ENCODE measurements around the gene KRT40.

KRT40 gene

DNA sequence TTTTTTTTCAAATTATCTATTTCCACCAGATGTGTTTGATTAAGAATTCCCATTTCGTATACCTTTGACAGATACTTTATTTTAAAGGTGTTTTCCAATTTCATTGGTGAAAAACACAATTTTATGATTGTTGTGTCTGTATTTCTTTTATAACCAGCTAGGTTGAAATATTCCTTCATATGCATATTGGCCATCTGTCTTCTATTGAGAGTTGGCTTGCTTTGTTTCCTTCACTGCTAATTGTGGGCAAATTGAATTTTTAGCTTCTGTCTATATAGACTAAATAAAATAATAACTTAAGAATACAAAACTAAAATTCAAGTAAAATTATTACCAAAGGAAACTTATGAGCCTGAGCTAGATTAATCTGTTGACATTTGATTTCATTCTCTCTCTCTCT is 11.0 kb upstream of the KRT40 start:
- no peak for DNase-seq

DNA sequence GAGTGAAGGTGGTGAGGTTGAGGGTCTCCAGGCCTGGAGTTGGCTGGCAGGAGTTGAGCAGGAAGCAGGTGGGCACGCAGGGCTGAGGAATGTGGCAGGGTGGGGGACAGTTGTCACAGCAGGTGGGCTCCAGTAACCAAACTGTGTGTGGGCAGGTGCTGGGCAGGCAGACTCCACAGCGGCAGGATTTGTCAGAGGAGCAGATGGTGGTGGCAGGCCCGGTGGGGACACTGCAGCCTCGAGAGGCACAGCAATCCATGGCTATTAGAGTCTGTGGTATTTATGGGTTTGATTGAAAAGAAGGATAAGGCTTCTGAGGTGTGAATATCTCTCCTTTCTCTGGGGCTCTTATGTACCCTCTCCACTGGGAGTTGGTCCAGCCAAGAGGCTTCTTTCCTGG is 9.7 kb upstream of the KRT40 start, which contains the start of gene KRTAP3-3:
KRTAP3-3 (minus strand) TSS at position 326 of the 400 bp plus-strand sequence; CDS start at position 259, 67 bp downstream.
- DNase-seq: no peak

DNA sequence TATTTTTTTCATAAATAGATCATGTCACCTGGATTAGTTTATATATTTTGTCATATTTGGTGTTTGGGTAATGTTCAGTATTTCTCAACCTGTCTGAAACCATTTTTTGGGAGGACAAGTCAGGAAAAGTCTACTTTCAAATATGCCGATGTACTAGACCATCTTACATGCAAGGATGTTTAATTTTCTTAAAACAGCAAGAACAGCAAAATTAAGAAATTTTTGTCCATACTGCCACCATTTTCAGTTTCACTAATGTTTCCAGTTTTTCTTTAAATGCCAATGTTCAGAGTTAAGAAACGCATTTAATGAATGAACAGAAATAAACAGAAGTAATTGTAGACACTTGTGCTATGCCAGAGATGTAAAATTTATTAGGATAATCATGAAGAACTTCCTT is 9.0 kb upstream of the KRT40 start:
- DNase-seq: no peak

DNA sequence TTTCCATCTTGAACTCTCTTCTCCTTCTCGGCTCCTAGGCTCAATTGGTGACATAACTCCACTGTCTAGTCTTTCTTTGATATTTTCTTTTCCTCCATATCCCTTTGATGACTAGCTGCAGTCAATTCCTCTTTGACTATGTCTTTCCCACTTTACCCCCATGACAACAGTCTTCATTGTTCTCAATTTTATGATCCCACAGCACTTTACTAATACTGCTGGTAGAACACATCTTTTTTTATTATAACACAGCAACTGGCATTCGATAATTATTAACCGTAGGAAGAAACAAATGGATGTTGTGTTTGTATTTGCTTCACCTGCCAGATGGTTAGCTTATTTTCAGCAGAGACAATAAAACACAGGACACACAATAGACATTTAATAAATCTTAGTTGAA is 8.5 kb upstream of the KRT40 start:
- no peak for DNase-seq

DNA sequence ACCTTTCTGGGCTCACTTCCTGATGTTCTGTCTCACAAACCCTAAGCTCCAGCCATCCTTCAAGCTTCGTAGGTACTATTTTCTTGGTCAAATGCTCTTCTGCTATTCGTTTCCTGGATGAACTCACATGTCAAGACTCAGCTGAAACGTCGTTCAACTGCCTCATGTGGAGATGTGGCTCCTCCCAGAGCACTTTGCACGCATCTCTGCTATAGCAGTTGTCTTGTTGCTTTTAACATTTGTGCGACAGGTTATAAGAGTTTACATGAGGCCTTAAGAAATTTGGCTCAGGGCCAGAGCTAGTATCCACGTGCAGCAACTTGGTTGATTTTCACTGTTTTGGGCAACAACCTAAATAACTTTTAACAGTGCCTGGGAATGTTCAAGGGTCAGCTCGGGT is 2.8 kb upstream of the KRT40 start:
- no peak for DNase-seq

DNA sequence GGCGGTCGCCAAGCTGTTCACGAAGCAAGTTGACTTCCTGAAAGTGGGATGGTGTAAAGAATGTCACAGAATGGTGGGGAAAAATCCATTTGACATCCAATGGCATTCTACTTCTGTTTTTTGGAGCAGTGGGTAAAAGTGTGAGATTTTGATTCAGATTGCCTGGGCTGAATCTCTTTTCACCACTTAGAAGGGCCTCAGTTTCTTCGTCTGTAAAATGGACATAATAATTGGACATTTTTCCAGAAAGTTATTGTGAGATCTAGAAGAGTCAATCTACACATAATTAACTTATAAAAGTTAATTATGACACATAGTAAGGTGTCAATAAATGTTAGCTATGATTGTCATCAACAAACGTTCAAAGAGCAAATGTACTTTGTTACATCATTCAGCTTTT is 3.0 kb downstream of the KRT40 start:
- DNase-seq: no peak

DNA sequence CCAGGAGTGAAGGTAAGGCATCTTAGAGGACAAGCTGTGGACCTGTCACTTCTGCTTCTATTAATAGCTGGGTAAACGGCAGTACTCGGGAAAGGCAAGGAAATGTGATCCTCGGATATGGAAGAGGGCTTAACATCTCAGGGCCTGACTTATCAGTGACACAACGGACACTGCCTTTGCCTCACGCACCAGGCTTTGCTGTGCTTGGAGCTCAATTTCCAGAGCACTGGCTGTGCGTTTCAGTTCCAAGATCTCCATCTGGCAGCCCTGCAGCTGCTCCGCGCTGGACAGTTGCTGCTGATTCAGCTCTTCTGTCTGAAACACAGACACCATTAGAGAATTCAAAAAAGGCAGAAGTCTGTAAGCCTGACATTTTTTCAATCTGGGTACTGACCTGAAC is 3.5 kb downstream of the KRT40 start:
- DNase-seq: no peak

DNA sequence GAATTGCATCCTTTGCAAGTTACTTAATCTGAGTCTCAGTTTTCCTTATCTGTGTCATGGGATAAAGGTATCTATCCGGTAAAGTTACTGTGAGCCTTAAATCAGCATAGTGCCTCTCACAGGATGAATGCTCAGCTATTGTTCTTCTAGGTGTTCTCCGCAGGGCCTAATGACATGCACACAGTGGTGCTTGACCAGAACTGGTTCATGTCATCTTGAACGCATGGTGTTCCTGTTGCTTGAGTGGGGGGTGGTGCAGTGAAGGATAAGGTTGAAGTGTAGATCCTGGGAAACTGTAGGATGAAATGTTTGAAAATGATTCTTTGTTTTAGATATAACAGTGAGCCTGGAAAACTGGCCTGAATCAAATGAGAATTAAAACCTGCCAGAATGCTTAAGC is 4.0 kb downstream of the KRT40 start:
- no peak for DNase-seq

DNA sequence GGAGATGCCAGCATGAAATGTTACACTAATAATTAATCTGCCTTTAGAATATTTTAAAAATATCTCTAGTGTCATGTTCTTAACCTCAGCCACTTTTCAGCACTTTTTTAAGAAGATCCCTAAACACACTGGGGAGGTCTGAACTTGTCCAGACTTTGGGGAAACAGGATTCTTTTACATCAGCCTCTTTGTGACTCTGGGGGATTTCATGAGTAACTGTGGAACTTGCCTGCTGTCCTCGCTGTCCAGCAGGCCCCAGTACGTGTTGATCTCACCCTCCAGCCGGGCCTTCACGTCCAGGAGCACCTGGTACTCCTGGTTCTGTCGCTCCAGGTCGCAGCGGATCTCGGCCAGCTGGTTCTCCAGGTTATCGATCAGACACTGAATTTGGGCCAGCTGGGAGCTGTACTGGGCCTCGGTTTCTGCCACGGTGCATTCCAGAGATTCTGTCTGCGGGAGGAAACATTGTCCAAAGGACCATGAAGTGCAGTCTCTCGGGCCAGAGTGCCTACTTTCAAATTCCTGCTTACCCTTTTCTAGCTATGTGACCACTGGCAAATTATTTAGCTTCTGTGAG is 5.5 kb downstream of the KRT40 start:
- DNase-seq: no peak

DNA sequence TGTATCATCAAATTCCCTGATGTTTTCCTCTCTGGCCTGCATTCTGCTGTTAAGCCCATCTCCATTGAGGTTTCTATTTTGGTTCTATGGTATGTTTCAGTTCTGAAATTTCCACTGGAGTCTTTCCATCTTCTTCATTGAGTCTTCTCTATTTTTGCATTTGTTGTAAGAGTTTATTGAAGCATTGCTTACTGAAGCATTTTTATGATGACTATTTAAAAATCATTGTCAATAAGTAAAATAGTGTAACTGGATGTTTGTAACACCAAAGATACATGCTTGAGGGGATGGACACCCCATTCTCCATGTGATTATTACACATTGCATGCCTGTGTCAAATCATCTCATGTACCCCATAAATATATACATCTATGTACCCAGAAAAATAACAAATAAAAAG is 8.6 kb downstream of the KRT40 start:
- DNase-seq: no peak

DNA sequence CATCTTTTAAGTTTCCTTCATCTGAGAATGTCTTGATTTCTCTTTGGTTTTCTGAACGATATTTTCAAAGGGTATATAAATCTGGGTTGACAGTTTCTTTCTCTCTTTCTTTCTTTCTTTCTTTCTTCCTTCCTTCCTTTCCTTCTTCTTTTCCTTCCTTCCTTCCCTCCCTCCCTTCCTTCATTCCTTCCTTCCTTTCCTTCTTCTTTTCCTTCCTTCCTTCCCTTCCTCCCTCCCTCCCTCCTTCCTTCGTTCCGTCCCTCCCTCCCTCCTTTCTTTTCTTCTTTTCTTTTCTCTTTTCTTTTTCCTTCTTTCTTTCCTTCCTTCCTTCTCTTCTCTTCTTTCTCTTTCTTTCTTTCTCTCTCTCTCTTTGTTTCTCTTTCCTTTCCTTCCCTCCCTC is 9.8 kb downstream of the KRT40 start:
- DNase-seq: no peak

DNA sequence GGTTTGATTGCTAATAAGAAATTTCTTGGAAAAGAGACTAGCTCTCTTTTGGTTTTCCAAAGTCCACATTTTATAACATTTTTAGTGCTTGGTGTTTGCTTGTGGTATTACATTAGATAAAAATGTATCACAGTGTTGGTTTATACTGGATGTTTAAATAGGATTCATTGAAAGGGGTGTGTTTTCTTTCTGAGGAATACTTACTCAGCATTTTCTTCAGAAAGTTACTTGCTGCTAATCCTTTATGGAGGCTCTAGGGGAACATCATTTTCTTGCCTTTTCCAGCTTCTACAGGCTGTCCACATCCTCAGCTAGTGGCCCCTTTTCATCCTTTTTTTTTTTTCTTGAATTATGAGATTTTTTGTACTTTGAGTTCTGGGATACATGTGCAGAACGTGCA is 16.5 kb downstream of the KRT40 start:
- DNase-seq: no peak

DNA sequence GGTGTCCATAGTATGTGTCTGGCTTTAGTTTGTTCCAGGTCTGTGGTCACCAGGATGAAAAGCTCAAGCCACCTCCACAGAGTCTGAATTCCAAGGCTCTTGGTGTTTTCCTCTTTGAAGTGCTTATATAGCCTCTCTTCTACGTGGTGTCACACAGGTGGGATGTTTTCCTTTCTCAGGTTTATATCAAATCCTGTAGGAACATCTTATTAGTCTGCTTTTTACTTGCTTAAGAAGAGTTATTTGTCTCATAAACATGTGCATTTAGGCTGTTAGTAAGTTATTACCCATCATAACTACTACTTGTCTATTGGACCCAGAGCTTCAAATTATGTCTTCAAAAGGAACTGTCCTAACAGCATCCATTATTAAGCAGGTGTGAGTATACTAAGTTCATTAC is 17.3 kb downstream of the KRT40 start, which contains the start of gene KRT39:
KRT39 (minus strand) TSS at position 101 of the 400 bp plus-strand sequence; CDS start at position 9, 92 bp downstream.
- DNase-seq: no peak

DNA sequence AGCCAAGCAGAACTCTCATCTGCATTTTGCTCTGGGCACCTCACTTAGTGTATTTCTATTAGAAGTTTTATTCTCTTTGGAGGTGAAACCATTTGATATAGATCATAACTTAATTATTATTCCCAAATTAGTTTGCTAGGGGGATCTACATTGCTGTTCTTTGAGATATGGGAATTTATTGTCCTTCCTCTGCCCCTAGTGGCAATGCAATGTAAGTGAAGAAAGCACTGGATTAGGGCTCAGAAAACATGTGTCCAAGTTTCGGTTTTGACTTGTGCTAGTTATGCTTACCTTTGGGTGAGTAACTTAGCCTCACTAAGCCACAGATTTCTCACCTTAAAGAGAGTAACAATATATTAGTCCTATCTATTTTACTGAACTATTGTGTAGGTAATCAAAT is 20.3 kb downstream of the KRT40 start:
- peak; percentile 29 for DNase-seq

DNA sequence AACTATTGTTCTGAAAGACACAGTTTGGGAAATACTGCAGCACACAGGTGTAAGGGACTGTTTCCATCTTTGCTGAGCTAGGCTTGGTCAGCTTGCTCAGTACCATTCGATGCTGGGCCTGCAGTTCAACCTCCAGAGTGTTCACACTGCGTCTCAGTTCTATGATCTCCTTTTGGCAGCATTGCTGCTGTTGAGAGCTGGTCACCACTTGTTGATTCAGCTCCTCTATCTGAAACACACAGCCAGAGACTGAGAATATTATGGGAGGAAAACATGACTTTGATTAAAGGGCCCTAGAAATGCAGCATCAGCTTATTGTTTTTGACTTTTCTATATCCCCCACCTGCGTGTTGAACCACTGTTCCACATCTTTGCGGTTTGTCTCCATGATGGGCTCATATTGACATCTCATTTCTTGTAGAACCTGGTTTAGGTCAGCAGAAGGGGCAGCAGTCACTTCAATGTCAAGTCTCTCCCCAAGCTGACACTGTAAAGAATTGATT is 22.0 kb downstream of the KRT40 start:
- DNase-seq: no peak

DNA sequence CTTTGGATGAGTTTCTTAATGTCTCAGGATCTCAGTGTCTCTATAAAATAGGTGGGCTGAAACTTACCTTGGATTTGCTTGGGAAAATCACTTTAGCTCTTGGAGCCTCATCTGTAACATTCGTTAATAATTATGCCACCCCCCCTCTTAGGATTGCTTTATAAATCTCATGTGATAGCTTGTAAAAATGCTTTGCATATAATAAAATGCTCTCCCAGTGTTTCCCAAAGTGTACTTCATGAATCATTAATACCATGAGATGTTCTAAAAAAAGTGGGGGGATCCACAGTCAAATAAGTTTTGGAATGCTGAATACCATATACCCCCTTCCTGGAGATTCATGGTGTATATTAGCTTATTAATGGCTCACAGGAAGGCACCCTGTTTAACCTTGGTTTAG is 22.5 kb downstream of the KRT40 start:
- no peak for DNase-seq

DNA sequence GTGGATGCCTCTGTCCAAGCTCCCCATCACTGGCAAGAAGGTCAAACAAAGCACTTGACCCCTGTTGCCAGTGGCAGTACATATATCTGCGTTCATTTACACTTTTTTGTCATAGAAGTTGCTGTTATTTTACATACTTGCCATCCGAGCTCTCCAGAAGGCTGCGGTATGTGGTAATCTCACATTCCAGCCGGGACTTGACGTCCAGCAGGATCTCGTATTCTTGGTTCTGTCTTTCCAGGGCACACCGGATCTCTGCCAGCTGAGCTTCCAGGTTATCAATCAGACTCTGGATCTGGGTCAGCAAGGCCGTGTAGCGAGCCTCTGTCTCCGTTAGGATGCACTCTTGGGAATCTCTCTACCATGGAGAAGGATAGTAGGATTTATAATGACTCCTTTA is 24.0 kb downstream of the KRT40 start:
- DNase-seq: no peak

DNA sequence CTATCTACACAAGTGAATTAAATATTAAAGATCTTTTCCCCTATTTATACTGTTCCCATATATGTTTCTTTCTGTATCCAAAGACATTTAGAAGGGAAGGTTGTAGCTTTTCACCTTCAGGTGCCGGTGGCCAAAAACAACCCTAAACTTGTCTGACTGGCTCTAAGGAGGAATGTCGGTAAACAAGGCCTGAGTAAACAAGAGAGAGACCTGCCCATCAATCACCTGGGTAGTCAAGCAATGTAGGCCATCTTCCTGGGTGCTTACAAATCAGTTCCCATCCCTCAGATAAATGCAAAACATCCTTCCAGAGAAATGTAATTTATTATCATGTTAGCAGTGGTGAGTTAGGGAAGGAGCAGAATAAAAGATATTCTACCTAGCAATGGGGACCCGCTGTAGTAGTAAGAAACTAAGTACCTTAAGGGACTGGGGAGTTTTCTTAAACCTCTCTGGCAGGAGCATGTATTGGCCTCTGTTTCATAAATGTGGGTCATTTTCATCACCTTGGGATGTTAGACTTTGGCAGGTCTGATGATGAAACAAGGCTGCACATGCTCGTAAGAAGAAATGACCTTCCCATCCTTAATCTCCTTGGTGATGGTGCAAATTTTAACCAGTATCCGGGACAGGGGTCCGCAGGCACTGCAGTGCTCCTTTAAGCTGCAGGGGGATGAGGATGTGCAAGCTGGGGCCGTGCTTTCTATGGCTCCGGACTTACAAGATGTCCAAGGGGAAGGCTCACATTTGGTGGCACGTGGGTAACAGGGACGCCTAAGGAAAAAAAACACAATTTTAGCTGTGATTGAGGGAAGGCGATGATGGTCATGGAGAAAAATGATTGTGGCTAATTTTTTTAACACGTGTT is 25.8 kb downstream of the KRT40 start:
- DNase-seq: no peak

DNA sequence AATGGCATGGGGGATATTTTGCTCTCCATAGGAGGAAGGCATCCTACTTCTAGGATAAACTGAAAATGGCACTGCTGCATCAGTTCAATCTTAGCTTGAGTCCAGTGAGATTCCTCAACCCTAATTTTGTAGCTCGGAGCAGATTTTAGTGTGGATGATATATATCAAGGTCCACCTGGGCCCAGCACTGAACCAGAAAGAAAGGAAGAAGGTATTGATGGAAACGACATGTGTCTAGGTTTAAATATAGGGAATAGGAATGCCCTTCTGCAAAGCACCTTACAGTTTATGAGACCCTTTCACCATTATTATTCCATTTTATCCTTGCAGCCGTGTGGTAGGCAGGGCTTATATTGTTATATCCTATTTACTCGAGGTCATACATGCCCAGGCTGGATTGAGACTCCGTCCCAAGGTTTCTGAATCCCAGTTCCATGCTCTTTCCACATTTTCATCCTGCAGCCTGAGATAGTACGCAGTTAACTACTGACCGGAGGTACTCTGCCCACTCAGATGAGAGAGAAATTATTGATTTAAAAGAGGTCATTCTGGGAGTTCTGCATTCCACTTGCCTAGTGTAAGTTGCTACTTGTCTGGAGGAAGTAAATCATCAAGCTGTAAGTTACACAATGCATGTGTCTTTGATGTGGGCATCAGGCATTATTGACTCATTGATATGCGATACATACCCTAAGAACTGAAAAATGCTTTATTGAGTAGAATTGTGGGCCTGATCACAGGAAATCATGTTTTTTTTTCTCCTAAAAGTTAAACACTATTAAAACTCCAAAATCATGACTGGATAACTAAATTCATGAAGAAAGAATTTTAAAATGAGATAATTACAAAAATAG is 27.5 kb downstream of the KRT40 start:
- no peak for DNase-seq

DNA sequence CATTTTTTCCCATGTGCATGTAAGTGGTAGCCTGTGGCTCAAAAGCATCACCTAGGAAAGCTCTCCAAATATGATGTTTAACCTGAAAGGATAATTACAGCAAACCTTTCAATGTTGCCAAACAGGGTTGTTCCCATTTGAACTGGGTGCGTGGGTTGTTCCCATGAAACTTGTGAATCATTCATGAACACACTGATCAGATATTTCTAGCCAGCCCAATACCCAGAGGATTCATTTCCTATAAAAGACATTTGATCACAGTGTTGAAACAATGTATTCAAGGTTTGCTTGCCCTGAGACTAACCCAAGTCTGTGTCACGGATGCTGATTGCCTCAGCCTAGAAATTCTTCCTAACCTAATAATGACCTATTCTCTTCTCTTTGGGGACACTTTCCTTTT is 30.2 kb downstream of the KRT40 start:
- no peak for DNase-seq

DNA sequence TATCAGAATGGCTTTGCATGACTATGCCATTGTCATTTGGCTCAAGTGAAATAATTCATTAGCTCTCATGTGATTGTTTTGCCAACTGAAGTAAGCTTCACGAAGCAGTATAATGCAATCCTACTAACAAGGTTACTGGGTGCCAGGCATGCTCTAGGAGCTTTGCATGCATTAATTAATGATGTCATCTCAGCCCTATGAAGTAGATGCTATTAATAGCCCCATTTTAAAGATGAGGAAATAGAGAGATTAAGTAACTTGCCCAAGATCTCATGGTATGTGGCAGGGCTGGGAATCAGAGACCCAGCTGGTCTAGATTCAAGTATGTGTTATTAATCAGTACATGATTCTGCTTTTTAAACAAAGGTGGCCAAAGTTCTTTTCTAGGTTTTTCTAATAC is 31.5 kb downstream of the KRT40 start:
- DNase-seq: no peak

DNA sequence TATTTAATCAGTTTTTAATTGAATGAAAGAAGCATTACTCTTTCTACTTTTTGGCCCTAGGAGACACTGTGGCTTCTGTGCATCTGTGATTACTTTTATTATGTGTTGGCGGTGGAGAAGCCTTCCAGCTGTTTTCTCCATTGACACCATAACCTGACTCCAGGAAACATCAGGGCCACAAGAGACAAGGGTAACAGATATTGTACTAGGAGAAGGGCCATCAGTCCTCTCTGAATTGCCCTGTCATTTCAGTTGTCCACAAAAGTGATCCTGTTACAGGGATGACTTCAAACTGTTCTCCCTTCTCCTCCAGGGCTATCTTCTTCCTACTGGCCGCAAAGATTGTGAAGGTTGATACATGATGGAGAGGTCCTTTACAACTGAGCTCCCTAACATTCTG is 32.0 kb downstream of the KRT40 start:
- no peak for DNase-seq

DNA sequence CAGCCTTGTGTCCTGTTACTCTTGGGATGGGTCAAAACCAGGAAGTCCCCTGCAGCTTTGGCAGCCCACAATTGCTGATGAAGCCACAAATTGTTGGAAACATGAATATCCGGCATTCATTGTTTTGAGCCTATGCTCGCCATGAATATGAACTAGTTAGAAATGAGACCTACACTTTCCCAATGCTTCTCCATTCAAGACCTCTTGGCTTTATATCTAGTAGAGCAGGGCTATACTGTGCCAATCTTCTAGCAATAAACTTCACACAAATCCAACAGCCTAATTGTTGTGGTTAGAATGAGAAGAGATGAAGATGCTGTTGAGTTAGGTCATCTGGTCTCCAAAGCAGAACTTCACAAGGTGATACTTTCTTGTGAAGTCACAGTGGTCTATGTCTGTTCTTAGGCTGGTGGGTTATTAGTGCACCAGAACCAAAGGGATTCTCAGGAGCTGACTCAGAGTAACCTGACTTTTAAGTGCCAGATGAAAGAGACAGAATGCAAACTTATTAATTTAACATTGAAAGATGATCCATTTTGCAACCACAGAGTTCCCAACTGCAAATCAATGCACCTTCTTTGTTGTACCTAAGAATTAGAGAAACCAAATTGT is 33.0 kb downstream of the KRT40 start:
- DNase-seq: no peak
